Erythroblast (primary cell): Measurements from ENCODE around the gene BMPR2.

ENCODE experiments used
- GATA1 ChIP-seq: IDR thresholded peaks from 2 replicates; pipeline ENCODE4 v1.6.1; 2011; ENCODE audit warnings: low read depth, mild to moderate bottlenecking, control low read depth, low read length, moderate library complexity
- POLR2A ChIP-seq: IDR thresholded peaks from 2 replicates; pipeline ENCODE4 v1.6.1; 2011; ENCODE audit warnings: mild to moderate bottlenecking, low read length

- TF ChIP-seq POLR2A (no peak), GATA1 (no peak)
Observed at GRCh38 chr2:202418027-202418426, 41.9 kb downstream of the BMPR2 start.
